Sigmoid colon (tissue), 4 donors: ENCODE measurements around the gene SCN10A.

Experiments
- POLR2A ChIP-seq, 2 donors: fragments of 450-650 bp; IDR thresholded peaks; one replicate each; pipeline ENCODE4 v1.6.1; 2016; ENCODE audit warnings: antibody characterized with exemption in 2 of 2, mild to moderate bottlenecking in 2 of 2, moderate library complexity in 2 of 2
- POLR2AphosphoS5 ChIP-seq, 4 donors: sonication (generic); formaldehyde crosslinking; IDR thresholded peaks; one replicate each; pipeline ENCODE4 v1.6.1; 2017; ENCODE audit warnings: antibody characterized with exemption in 4 of 4
- TF ChIP-seq, protein P1 (sequence below), 4 experiments: fragments of 450-650 bp in 3 of 4; fragments of 200-600 bp in 1 of 4; IDR thresholded peaks; one replicate each; pipeline ENCODE4 v1.5.1; 2016 to 2019; ENCODE audit warnings: antibody characterized with exemption in 4 of 4, mild to moderate bottlenecking in 3 of 4, moderate library complexity in 2 of 4

GRCh38 chr3:38826001-38826400 is 10.0 kb upstream of the SCN10A start:
- TF ChIP-seq, protein P1, sequence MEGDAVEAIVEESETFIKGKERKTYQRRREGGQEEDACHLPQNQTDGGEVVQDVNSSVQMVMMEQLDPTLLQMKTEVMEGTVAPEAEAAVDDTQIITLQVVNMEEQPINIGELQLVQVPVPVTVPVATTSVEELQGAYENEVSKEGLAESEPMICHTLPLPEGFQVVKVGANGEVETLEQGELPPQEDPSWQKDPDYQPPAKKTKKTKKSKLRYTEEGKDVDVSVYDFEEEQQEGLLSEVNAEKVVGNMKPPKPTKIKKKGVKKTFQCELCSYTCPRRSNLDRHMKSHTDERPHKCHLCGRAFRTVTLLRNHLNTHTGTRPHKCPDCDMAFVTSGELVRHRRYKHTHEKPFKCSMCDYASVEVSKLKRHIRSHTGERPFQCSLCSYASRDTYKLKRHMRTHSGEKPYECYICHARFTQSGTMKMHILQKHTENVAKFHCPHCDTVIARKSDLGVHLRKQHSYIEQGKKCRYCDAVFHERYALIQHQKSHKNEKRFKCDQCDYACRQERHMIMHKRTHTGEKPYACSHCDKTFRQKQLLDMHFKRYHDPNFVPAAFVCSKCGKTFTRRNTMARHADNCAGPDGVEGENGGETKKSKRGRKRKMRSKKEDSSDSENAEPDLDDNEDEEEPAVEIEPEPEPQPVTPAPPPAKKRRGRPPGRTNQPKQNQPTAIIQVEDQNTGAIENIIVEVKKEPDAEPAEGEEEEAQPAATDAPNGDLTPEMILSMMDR (IDR thresholded peaks at IDR 0.05), result no peak
- TF ChIP-seq POLR2A (IDR thresholded peaks at IDR 0.05) (no peak), POLR2AphosphoS5 (IDR thresholded peaks at IDR 0.05) (no peak)
